GM12864 (cell line): Measurements from ENCODE around the gene SCN3B.

Experiments
- DNase-seq: peaks from one replicate; pipeline ENCODE4 v3.0.0-alpha.2; 2011; ENCODE audit warnings: low read depth
- H3K4me3 ChIP-seq: 2 replicates; pipeline ENCODE4 v1.5.1; 2011; ENCODE audit warnings: mild to moderate bottlenecking, low read depth, low read length, control low read depth
- CTCF ChIP-seq: IDR thresholded peaks from 2 replicates; pipeline ENCODE4 v1.5.1; 2011; ENCODE audit warnings: low read depth, mild to moderate bottlenecking, moderate library complexity, low read length, control low read depth, inconsistent platforms; ENCODE audit errors: missing control alignments

SCN3B gene

GRCh38 chr11:123593570-123593969 is 60.9 kb downstream of the SCN3B start:
- TF ChIP-seq CTCF = no peak
- no peak for DNase-seq
- H3K4me3 ChIP-seq = no peak overlapping the region

GRCh38 chr11:123590296-123590912 is 64.0 kb downstream of the SCN3B start:
- no peak for TF ChIP-seq CTCF
- DNase-seq = no peak
- no peak overlapping the region for H3K4me3 ChIP-seq

GRCh38 chr11:123588864-123589262 is 65.6 kb downstream of the SCN3B start:
- no peak overlapping the region for H3K4me3 ChIP-seq
- no peak for TF ChIP-seq CTCF
- no peak for DNase-seq

GRCh38 chr11:123588117-123588863 is 66.1 kb downstream of the SCN3B start:
- no peak for TF ChIP-seq CTCF
- H3K4me3 ChIP-seq = no peak overlapping the region
- DNase-seq = no peak

- no peak for TF ChIP-seq CTCF
- no peak overlapping the region for H3K4me3 ChIP-seq
- DNase-seq = no peak
Measured at GRCh38 chr11:123587559-123587958, 66.9 kb downstream of the SCN3B start.

- DNase-seq = no peak
- no peak overlapping the region for H3K4me3 ChIP-seq
- no peak for TF ChIP-seq CTCF
Measured at GRCh38 chr11:123587044-123587443, 67.4 kb downstream of the SCN3B start.

GRCh38 chr11:123586568-123586967 is 67.9 kb downstream of the SCN3B start:
- no peak for DNase-seq
- TF ChIP-seq CTCF = no peak
- H3K4me3 ChIP-seq = no peak overlapping the region
